Right lobe of liver (tissue), 6 donors: Measurements from ENCODE around the gene GPR156. TPM values are rescaled to one million over a fixed set of nuclear protein-coding genes. Genes with fewer than 3 reads are reported as not detected.

ENCODE experiments used
- ATAC-seq, 4 donors: fragments of 200-7000 bp; cut with Tn5 transposase; one replicate each; pipeline ENCODE4 v1.9.1; 2020; ENCODE audit warnings: mild to moderate bottlenecking in 4 of 4, moderate library complexity in 4 of 4
- DNase-seq, 3 donors: peaks; one replicate each; pipeline ENCODE4 v3.0.0-alpha.2; 2020
- H3K27ac ChIP-seq, 3 donors: fragments of 200-600 bp; one replicate each; pipeline ENCODE4 v1.8.0; 2022
- H3K27me3 ChIP-seq, 2 donors: fragments of 200-600 bp; one replicate each; pipeline ENCODE4 v1.8.0; 2022
- H3K36me3 ChIP-seq, 4 donors: fragments of 200-600 bp; sonication (generic) in 1 of 4; one replicate each; pipeline versions ENCODE4 v1.5.1 to v1.8.0; 2017 to 2022; ENCODE audit warnings: control low read depth in 1 of 4
- H3K4me1 ChIP-seq, 4 donors: fragments of 200-600 bp; sonication (generic) in 1 of 4; one replicate each; pipeline versions ENCODE4 v1.5.1 to v1.8.0; 2017 to 2022; ENCODE audit warnings: control low read depth in 1 of 4
- H3K4me3 ChIP-seq, 3 donors: fragments of 200-600 bp; one replicate each; pipeline ENCODE4 v1.8.0; 2022
- H3K9me3 ChIP-seq, 4 donors: fragments of 200-600 bp; sonication (generic) in 1 of 4; one replicate each; pipeline versions ENCODE4 v1.5.1 to v1.8.0; 2017 to 2022; ENCODE audit warnings: control low read depth in 1 of 4
- POLR2A ChIP-seq: fragments of 450-650 bp; IDR thresholded peaks from one replicate; pipeline ENCODE4 v1.6.1; 2017; ENCODE audit warnings: antibody characterized with exemption, mild to moderate bottlenecking
- WGBS: methylation state at CpG from one replicate; pipeline ENCODE4 v1.1.6; 2018; ENCODE audit warnings: low coverage, low lambda C conversion rate; ENCODE audit not compliant: insufficient coverage; ENCODE audit errors: missing lambda C conversion rate; 5-methylcytosine and 5-hydroxymethylcytosine counted together
- intact Hi-C, 2 donors: fragments of 100-400 bp; cut with DNase I; formaldehyde crosslinking; loops; one replicate each; pipeline versions ENCODE4 v1.11.2 to v1.14.1; 2022
- total RNA-seq, 6 experiments: library from RNA; depleted of rRNA in 2 of 6; stranded (reverse); fragments of >200 nt in 2 of 6; fragmentation: NEBNext Ultra II Directional in 3 of 6; extraction: Animal tissue kit (Norgen Biotek cat#: 25700) in 3 of 6; gene quantifications; one replicate each; pipeline versions ENCODE4 v1.1.0 to v1.2.4, GENCODE V29; 2016 to 2023
- TF ChIP-seq, protein P1 (sequence below), 4 donors: fragments of 200-600 bp in 3 of 4; fragments of 450-650 bp in 1 of 4; IDR thresholded peaks; one replicate each; pipeline versions ENCODE4 v1.5.1 to v1.8.0; 2016 to 2022; ENCODE audit warnings: antibody characterized with exemption in 4 of 4, mild to moderate bottlenecking in 2 of 4
- donor health status: DM: no; HTN: yes; CAD: no.
- donor health status: DM: no; HTN: no; CAD: no.
- donor health status: DM: no; HTN: no; CAD: no.
- donor health status: DM: no; HTN: yes; CAD: no.
- donor health status: DM: no; HTN: yes; CAD: no.

The GPR156 gene
- total RNA-seq, 6 experiments from 2014 or later, result not detected

DNA sequence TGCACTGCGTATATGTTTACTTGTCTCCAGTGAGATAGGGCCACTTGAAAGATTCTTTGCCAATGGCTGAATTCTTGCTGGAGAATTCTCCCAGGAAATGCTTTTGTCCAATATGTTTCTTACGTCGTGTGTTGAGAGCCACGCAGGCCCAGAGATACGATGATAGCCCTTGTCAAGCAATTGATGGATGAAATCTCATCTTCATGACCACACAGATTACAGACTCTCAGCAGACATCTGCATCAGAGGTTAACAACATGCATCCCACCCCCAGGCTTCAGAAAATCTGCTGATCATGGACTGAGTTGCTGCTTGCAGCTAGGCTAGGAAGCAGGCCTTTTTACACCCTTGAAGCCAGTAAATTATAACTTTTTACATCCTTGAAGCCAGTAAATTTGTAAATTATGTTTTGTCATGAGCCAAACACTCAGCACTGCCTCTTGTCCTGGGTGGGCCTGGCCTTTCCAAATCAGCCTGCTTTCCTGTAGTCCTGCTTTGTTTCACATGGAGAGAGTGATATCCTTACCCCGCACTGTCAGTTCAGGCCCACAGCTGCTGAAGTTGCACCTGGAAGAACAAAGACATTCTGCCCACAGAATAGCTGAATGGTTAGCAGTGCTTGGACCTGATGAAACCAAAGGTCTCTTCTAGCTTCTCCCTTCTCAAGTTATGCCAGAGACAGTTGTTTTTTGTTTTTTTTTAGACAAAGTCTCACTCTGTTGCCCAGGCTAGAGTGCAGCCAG, 84.4 kb downstream of the GPR156 start:
- H3K36me3 ChIP-seq, result no peaks in the 10 kb centered on the region
- H3K4me3 ChIP-seq, result no peak overlapping the region
- intact Hi-C loops, result no loop called here
- peaks cover 0 to 28% (median 7%) of the 10 kb centered on the region in 4 donors for H3K4me1 ChIP-seq
- H3K27ac ChIP-seq, result no peak overlapping the region
- no peak for DNase-seq
- H3K9me3 ChIP-seq, result no peaks in the 10 kb centered on the region
- no peaks in the 10 kb centered on the region for H3K27me3 ChIP-seq
- ATAC-seq, result no peak
- TF ChIP-seq, protein P1, sequence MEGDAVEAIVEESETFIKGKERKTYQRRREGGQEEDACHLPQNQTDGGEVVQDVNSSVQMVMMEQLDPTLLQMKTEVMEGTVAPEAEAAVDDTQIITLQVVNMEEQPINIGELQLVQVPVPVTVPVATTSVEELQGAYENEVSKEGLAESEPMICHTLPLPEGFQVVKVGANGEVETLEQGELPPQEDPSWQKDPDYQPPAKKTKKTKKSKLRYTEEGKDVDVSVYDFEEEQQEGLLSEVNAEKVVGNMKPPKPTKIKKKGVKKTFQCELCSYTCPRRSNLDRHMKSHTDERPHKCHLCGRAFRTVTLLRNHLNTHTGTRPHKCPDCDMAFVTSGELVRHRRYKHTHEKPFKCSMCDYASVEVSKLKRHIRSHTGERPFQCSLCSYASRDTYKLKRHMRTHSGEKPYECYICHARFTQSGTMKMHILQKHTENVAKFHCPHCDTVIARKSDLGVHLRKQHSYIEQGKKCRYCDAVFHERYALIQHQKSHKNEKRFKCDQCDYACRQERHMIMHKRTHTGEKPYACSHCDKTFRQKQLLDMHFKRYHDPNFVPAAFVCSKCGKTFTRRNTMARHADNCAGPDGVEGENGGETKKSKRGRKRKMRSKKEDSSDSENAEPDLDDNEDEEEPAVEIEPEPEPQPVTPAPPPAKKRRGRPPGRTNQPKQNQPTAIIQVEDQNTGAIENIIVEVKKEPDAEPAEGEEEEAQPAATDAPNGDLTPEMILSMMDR (IDR thresholded peaks at IDR 0.05), result no peak
- no peak for TF ChIP-seq POLR2A
- WGBS, result 80% methylated on average over 5 of the region's 6 CpGs

DNA sequence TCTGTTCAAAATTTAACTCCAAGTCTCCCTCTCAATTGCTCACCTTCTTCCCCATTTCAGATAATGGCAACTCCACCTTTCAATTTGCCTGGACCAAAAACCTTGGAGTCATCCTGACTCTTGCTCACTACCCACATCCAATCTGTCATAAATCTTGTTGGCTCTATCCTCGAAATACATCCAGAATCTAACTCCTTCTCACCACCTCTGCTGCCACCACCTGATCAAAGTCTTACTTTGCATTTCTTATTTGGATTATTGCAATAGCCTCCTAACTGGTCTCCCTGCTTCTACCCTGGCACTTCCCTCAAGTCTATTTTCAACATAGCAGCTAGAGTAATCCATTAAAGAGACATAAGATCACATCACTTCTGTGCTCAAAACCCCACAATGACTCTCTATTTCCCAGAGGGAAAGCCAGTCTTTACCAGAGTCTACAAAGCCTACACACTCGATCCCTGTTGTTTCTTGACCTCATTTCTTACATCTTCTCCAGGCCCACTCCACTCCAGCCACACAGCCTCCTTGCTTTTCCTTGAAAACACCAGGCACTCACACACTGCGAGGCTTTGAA, 86.6 kb downstream of the GPR156 start:
- H3K27ac ChIP-seq, result no peak overlapping the region
- TF ChIP-seq, protein P1 (IDR thresholded peaks at IDR 0.05), result peak in 3 of 4 donors; percentile 5 to 27 (median 6)
- no peak for TF ChIP-seq POLR2A
- H3K4me1 ChIP-seq, result peaks cover 0 to 11% (median 1%) of the 10 kb centered on the region in 4 donors
- no peaks in the 10 kb centered on the region for H3K9me3 ChIP-seq
- DNase-seq (no peak), ATAC-seq (peak in 2 of 4 donors; percentile 24 to 35)
- H3K4me3 ChIP-seq, result no peak overlapping the region
- H3K36me3 ChIP-seq, result no peaks in the 10 kb centered on the region
- WGBS, result 79% methylated on average over 3 of the region's 3 CpGs
- H3K27me3 ChIP-seq, result no peaks in the 10 kb centered on the region
- intact Hi-C loops, result no loop called here

DNA sequence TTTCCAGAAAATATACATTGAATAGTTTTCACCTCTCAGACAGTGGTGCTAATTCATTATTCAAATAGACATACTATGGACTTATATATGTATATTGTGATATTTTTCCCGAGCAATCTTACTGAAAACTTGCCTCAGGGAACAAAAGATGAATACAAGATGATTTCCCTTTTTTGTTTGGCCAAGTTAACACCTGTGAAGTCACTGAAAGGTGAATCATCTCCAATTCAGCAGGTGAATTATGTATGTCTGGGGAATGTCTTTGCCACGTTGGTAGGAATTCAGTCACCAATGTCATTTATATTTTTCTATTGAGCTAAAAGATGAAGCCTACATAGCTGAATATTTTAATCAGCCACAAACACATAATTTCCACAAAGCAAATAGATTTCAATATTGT, 88.2 kb downstream of the GPR156 start:
- TF ChIP-seq POLR2A, result no peak
- TF ChIP-seq, protein P1 (IDR thresholded peaks at IDR 0.05), result no peak
- no peak for DNase-seq
- Histone ChIP-seq H3K27ac (no peak overlapping the region), H3K4me3 (no peak overlapping the region), H3K36me3 (no peaks in the 10 kb centered on the region), H3K9me3 (no peaks in the 10 kb centered on the region), H3K27me3 (no peaks in the 10 kb centered on the region), H3K4me1 (no peaks in the 10 kb centered on the region)
- 65% methylated on average over 2 of the region's 2 CpGs for WGBS
- ATAC-seq, result no peak
- intact Hi-C loops, result no loop called here

DNA sequence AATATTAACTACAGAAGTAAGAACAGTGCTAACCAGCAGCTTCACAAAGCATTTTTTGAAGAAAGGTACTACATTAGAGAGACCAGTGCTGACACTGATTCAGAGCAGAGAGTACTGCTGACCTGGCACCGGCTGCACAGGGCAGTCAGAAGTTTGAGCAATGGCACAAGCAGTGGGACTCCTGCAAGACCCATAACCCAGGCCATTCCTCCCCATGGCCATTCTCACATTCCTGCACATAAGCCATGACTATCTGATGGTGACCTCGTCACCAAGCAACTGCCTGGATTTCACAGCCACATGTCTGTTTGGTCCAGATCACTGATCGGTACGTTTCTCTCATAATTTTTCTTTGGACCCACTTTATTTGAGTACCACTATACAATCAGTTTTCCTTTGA, 88.7 kb downstream of the GPR156 start:
- no peaks in the 10 kb centered on the region for H3K4me1 ChIP-seq
- DNase-seq, result no peak
- H3K4me3 ChIP-seq, result no peak overlapping the region
- H3K27me3 ChIP-seq, result no peaks in the 10 kb centered on the region
- no peak for TF ChIP-seq POLR2A
- TF ChIP-seq, protein P1 (IDR thresholded peaks at IDR 0.05), result no peak
- 93% methylated on average over 2 of the region's 4 CpGs for WGBS
- ATAC-seq, result no peak
- no peaks in the 10 kb centered on the region for H3K36me3 ChIP-seq
- intact Hi-C loops, result no loop called here
- no peaks in the 10 kb centered on the region for H3K9me3 ChIP-seq
- no peak overlapping the region for H3K27ac ChIP-seq
